GM12878 (cell line): ENCODE data around the gene TMEM63C. TPM values are rescaled to one million over a fixed set of nuclear protein-coding genes. Genes with fewer than 3 reads are reported as not detected.

ENCODE experiments used
- ATAC-seq: fragments of 200-7000 bp; cut with Tn5 transposase; 3 replicates; pipeline ENCODE4 v1.9.1; 2020; ENCODE audit warnings: mild to moderate bottlenecking, moderate library complexity
- BruUV-seq: library from RNA; stranded (reverse); fragments of 400-500 nt; replicated peaks from 2 replicates; lab custom pipeline; 2021; lab: Mats Ljungman, UMichigan
- CTCF ChIA-PET: fragments of 300-600 bp; sonication (Branson Sonifier 250); formaldehyde crosslinking; extraction: SDS; loops from one replicate; lab custom pipeline; 2021; ENCODE audit warnings: inconsistent platforms; lab: Yijun Ruan, JAX
- POLR2A ChIA-PET: fragments of 350-600 bp; formaldehyde crosslinking; extraction: SDS; loops from one replicate; lab custom pipeline; 2021; ENCODE audit warnings: inconsistent platforms; lab: Charles Lee
- RAD21 ChIA-PET: fragments of 300-600 bp; sonication (Branson Sonifier 250); formaldehyde crosslinking; loops from one replicate; lab custom pipeline; 2023; ENCODE audit warnings: antibody characterized with exemption; ENCODE audit not compliant: unreplicated experiment; lab: Charles Lee
- SMC1A ChIA-PET: fragments of 300-600 bp; sonication (Branson Sonifier 250); formaldehyde crosslinking; loops from one replicate; lab custom pipeline; 2023; ENCODE audit not compliant: unreplicated experiment, uncharacterized antibody; lab: Charles Lee
- DNase-seq: peaks from one replicate; pipeline ENCODE4 v3.0.0-alpha.2; 2011; ENCODE audit warnings: low read depth, low spot score
- FAIRE-seq: peaks from 3 replicates; lab custom pipeline; 2011; peaks lifted over from hg19 to GRCh38; lab: Jason Lieb, UNC
- H2AFZ ChIP-seq: 2 replicates; pipeline ENCODE4 v1.6.0; 2011; ENCODE audit warnings: low read depth, low read length, control low read depth; ENCODE audit not compliant: control insufficient read depth
- H3K27ac ChIP-seq: 2 replicates; pipeline ENCODE4 v1.5.1; 2011; ENCODE audit warnings: control low read depth; ENCODE audit not compliant: control insufficient read depth, insufficient read depth
- H3K27me3 ChIP-seq, 2 experiments: replicated peaks in 1 of 2; 2 replicates each; pipeline versions ENCODE4 v1.6.0 to v1.6.1; 2011; ENCODE audit warnings: low read length in 1 of 2; ENCODE audit not compliant: control insufficient read depth in 2 of 2, insufficient read depth in 2 of 2
- H3K36me3 ChIP-seq, 2 experiments: 2 replicates each; pipeline ENCODE4 v1.5.1; 2011; ENCODE audit warnings: low read length in 1 of 2; ENCODE audit not compliant: control insufficient read depth in 2 of 2, insufficient read depth in 2 of 2
- H3K4me1 ChIP-seq: 2 replicates; pipeline ENCODE4 v1.6.1; 2011; ENCODE audit warnings: mild to moderate bottlenecking, low read length, moderate library complexity, mixed read lengths; ENCODE audit not compliant: control insufficient read depth, insufficient read depth
- H3K4me2 ChIP-seq: 2 replicates; pipeline ENCODE4 v1.6.0; 2011; ENCODE audit warnings: control low read depth; ENCODE audit not compliant: control insufficient read depth, insufficient read depth
- H3K4me3 ChIP-seq: fragments of 200-600 bp; sonication (generic); 2 replicates; pipeline ENCODE4 v1.5.1; 2016
- H3K79me2 ChIP-seq: 2 replicates; pipeline ENCODE4 v1.6.0; 2011; ENCODE audit warnings: low read length; ENCODE audit not compliant: control insufficient read depth, insufficient read depth
- H3K9ac ChIP-seq: 2 replicates; pipeline ENCODE4 v1.8.0; 2011; ENCODE audit warnings: low read length, control low read depth, mixed read lengths; ENCODE audit not compliant: control insufficient read depth, insufficient read depth
- H3K9me3 ChIP-seq: replicated peaks from 3 replicates; pipeline ENCODE4 v1.5.1; 2011; ENCODE audit warnings: mild to moderate bottlenecking, low read length; ENCODE audit not compliant: control insufficient read depth, insufficient read depth
- H4K20me1 ChIP-seq: 2 replicates; pipeline ENCODE4 v1.6.0; 2011; ENCODE audit not compliant: control insufficient read depth, insufficient read depth
- ATF3 ChIP-seq: IDR thresholded peaks from 2 replicates; pipeline ENCODE4 v1.6.1; 2011; ENCODE audit warnings: low read depth, mild to moderate bottlenecking, low read length, moderate library complexity, borderline replicate concordance; ENCODE audit errors: extremely low read depth
- BHLHE40 ChIP-seq, 2 experiments: fragments of 450-650 bp in 1 of 2; IDR thresholded peaks; 2 replicates each; pipeline ENCODE4 v1.6.1; 2011 to 2017; ENCODE audit warnings: low read depth in 2 of 2, borderline replicate concordance in 1 of 2, improper control_type of control experiment in 1 of 2, low read length in 1 of 2, mild to moderate bottlenecking in 1 of 2
- CEBPB ChIP-seq, 2 experiments: fragments of 150-350 bp in 1 of 2; IDR thresholded peaks; 2 replicates each; pipeline ENCODE4 v1.6.1; 2012 to 2014; ENCODE audit warnings: low read depth in 2 of 2, low read length in 2 of 2, borderline replicate concordance in 1 of 2, inconsistent platforms in 1 of 2
- CHD4 ChIP-seq: fragments of 200-600 bp; sonication (generic); IDR thresholded peaks from 2 replicates; pipeline ENCODE4 v1.6.1; 2016; ENCODE audit warnings: mild to moderate bottlenecking
- DPF2 ChIP-seq: fragments of 450-650 bp; IDR thresholded peaks from 2 replicates; pipeline ENCODE4 v1.6.1; 2017; ENCODE audit warnings: mild to moderate bottlenecking
- ELK1 ChIP-seq: IDR thresholded peaks from 2 replicates; pipeline ENCODE4 v1.6.1; 2012; ENCODE audit warnings: low read depth, low read length, improper control_type of control experiment
- IKZF1 ChIP-seq: fragments of 450-650 bp; conservative IDR thresholded peaks from 2 replicates; pipeline ENCODE4 v1.6.1; 2017; ENCODE audit warnings: antibody characterized with exemption, mild to moderate bottlenecking
- LARP7 ChIP-seq: fragments of 450-650 bp; IDR thresholded peaks from 2 replicates; pipeline ENCODE4 v1.6.1; 2017; ENCODE audit warnings: mild to moderate bottlenecking
- NRF1 ChIP-seq: conservative IDR thresholded peaks from 2 replicates; pipeline ENCODE4 v1.6.1; 2011; ENCODE audit warnings: mild to moderate bottlenecking, low read depth, low read length, improper control_type of control experiment
- SIN3A ChIP-seq: IDR thresholded peaks from 2 replicates; pipeline ENCODE4 v1.6.1; 2012; ENCODE audit warnings: low read depth, low read length, improper control_type of control experiment
- SMAD5 ChIP-seq: IDR thresholded peaks from 2 replicates; pipeline ENCODE4 v1.6.1; 2016; ENCODE audit warnings: antibody characterized with exemption, low read depth
- ZBTB11 ChIP-seq: fragments of 450-650 bp; formaldehyde crosslinking; IDR thresholded peaks from 2 replicates; pipeline ENCODE4 v1.5.0; 2022; ENCODE audit warnings: mild to moderate bottlenecking, missing genetic modification characterization
- ZNF687 ChIP-seq: fragments of 450-650 bp; IDR thresholded peaks from 2 replicates; pipeline ENCODE4 v1.6.1; 2017; ENCODE audit warnings: mild to moderate bottlenecking, moderate library complexity
- WGBS: methylation state at CpG from one replicate; pipeline ENCODE4 v1.1.6; 2016; ENCODE audit warnings: low lambda C conversion rate; ENCODE audit not compliant: insufficient replicate concordance, insufficient coverage; ENCODE audit errors: missing lambda C conversion rate; 5-methylcytosine and 5-hydroxymethylcytosine counted together
- in situ Hi-C: fragments of 300-500 bp; cut with MboI; formaldehyde crosslinking; loops from 9 replicates; pipeline ENCODE4 v1.14.3; 2018; ENCODE audit warnings: mixed read lengths
- intact Hi-C: fragments of 100-400 bp; cut with micrococcal nuclease; formaldehyde crosslinking; loops from one replicate; pipeline ENCODE4 v1.14.2; 2022; ENCODE audit not compliant: unreplicated experiment
- polyA plus RNA-seq, 11 experiments: library from polyadenylated mRNA; depleted of rRNA in 4 of 11; unstranded in 6 of 11; stranded (reverse) in 5 of 11; fragments of >200 nt; fragmentation: Nextera tagmentation in 4 of 11; fragmentation: Illumina TruSeq in 1 of 11; extraction: Ambion mirVana in 4 of 11; extraction: Trizol in 1 of 11; gene quantifications; 1 replicate in 1 of 11; 2 replicates in 10 of 11; pipeline versions ENCODE4 v1.2.1 to v1.2.3, GENCODE V29; 2011 to 2016; ENCODE audit warnings: inconsistent platforms in 2 of 11, missing spikeins in 2 of 11, low read depth in 1 of 11
- total RNA-seq, 4 experiments: library from RNA; depleted of rRNA in 3 of 4; stranded (reverse); fragments of >200 nt in 3 of 4; fragmentation: Illumina TruSeq in 1 of 4; extraction: Trizol in 1 of 4; gene quantifications; 2 replicates each; pipeline versions ENCODE4 v1.2.1 to v1.2.3, GENCODE V29; 2013 to 2021

TMEM63C gene
- total and polyA plus RNA-seq, 10 of the 15 experiments (the other 5 are each of a cell fraction or from before 2014, with no cell fraction given): 0.06 to 1.3 (median 0.39) TPM; not detected in 4

- TF ChIP-seq ATF3 (no peak), SMAD5 (no peak), BHLHE40 (IDR thresholded peaks at IDR 0.05; ENCODE audit: borderline replicate concordance in 1 of 2, low read depth in 2 of 2, low read length in 1 of 2) (no peak)
Measured at GRCh38 chr14:77290705-77291104, 109.1 kb downstream of the TMEM63C start (continued).

GRCh38 chr14:77296155-77296554 lies 114.6 kb downstream of the TMEM63C start:
- Histone ChIP-seq H3K9me3 (no peaks in the 10 kb centered on the region), H3K4me3 (no peak overlapping the region), H3K9ac (no peak overlapping the region), H3K4me2 (no peak overlapping the region), H4K20me1 (no peaks in the 10 kb centered on the region), H3K36me3 (peaks cover 0 to 4% of the 10 kb centered on the region in 2 experiments; a peak in 1 of 4 replicates), H2AFZ (no peak overlapping the region), H3K4me1 (no peaks in the 10 kb centered on the region), H3K27ac (no peak overlapping the region), H3K27me3 (no peaks in the 10 kb centered on the region), H3K79me2 (no peaks in the 10 kb centered on the region)
- CTCF ChIA-PET: interaction anchor here (0.6 to 1.1 kb wide), 2 partner anchors 20 to 212 kb away, joined by 4 read pairs; no protein-coding TSS in a partner anchor
- RAD21 ChIA-PET: no interaction called here
- no peak for FAIRE-seq
- intact Hi-C loops (no loop called here), in situ Hi-C loops (no loop called here)
- POLR2A ChIA-PET: no interaction called here
- no TSS peak for BruUV-seq
- SMC1A ChIA-PET: interaction anchor here (0.9 kb wide), 1 partner anchor 20 kb away, joined by 3 read pairs; no protein-coding TSS in a partner anchor
- no peak for ATAC-seq
- DNase-seq: no peak
- 81% methylated on average over 13 of the region's 13 CpGs for WGBS
- TF ChIP-seq LARP7: no peak
- no peak for TF ChIP-seq DPF2
- TF ChIP-seq CHD4: no peak
- no peak for TF ChIP-seq SIN3A
- no peak for TF ChIP-seq ELK1
- TF ChIP-seq ZBTB11 (CRISPR knock-in tag): no peak
- TF ChIP-seq ZNF687: no peak
- TF ChIP-seq IKZF1: no peak
- no peak for TF ChIP-seq CEBPB (IDR thresholded peaks at IDR 0.05; ENCODE audit: borderline replicate concordance in 1 of 2, low read depth in 2 of 2, low read length in 2 of 2)
- TF ChIP-seq NRF1: no peak
